ENCODE results near the gene HOXA3. TPM values are rescaled to one million over a fixed set of nuclear protein-coding genes. Genes with fewer than 3 reads are reported as not detected.

Gene HOXA3
- polyA plus RNA-seq, 2 of the 4 experiments (the other 2 are of a cell fraction), result 3.3 to 8.7 TPM

DNA sequence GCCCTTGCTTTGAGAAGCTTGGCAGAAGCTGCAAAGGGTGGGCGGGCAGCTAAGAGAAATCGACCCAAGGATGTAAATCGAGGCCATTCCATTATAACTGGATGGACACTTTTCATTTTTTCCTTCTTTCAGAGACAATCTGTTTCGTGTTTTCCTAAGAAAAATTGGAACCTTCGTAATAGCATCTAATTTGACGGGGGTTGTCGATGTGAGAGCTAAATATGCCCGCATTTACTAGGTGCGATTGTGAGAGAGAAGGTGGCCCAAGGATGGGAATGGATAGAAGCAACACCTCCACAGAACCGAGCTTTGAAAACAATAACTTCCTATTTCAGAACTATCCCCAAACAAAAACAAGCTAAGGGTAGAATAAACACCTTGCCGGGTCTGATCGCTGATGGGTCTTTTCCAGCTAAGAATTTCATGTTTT, 21.0 kb downstream of the HOXA3 start:
- Histone ChIP-seq H3K4me2 (peak overlapping the region; percentile 59), H3K4me1 (peaks cover 35% of the 10 kb centered on the region), H3K9me3 (no peaks in the 10 kb centered on the region), H3K4me3 (peak overlapping the region; percentile 54), H3K27ac (peak overlapping the region; percentile 74 to 95)
- POLR2A ChIA-PET, result interaction anchor here (1.1 to 2.2 kb wide), 6 partner anchors 9 to 267 kb away, joined by 3 to 13 read pairs (median 6); partner anchors contain the start of gene SKAP2
- no peak; a peak in 2 of 6 replicates for ATAC-seq
- TF ChIP-seq RFX5 (IDR thresholded peaks at IDR 0.05) (no peak), EP300 (IDR thresholded peaks at IDR 0.05) (no peak), ZC3H11A (IDR thresholded peaks at IDR 0.05) (no peak), HMGXB4 (CRISPR knock-in tag; IDR thresholded peaks at IDR 0.05; ENCODE audit: borderline replicate concordance) (no peak), MAFK (IDR thresholded peaks at IDR 0.05; ENCODE audit: partially characterized antibody) (no peak), ESRRA (IDR thresholded peaks at IDR 0.05; ENCODE audit: borderline replicate concordance, low read length) (no peak), TFCP2L1 (CRISPR knock-in tag; IDR thresholded peaks at IDR 0.05) (no peak), EHF (CRISPR knock-in tag; IDR thresholded peaks at IDR 0.05) (no peak), PHF8 (IDR thresholded peaks at IDR 0.05; ENCODE audit: borderline replicate concordance, low read depth) (no peak), CBX8 (IDR thresholded peaks at IDR 0.05) (no peak), RCOR1 (IDR thresholded peaks at IDR 0.05; ENCODE audit: low read depth, low read length) (no peak), USF2 (IDR thresholded peaks at IDR 0.05) (no peak)
- TF ChIP-seq, protein P1, sequence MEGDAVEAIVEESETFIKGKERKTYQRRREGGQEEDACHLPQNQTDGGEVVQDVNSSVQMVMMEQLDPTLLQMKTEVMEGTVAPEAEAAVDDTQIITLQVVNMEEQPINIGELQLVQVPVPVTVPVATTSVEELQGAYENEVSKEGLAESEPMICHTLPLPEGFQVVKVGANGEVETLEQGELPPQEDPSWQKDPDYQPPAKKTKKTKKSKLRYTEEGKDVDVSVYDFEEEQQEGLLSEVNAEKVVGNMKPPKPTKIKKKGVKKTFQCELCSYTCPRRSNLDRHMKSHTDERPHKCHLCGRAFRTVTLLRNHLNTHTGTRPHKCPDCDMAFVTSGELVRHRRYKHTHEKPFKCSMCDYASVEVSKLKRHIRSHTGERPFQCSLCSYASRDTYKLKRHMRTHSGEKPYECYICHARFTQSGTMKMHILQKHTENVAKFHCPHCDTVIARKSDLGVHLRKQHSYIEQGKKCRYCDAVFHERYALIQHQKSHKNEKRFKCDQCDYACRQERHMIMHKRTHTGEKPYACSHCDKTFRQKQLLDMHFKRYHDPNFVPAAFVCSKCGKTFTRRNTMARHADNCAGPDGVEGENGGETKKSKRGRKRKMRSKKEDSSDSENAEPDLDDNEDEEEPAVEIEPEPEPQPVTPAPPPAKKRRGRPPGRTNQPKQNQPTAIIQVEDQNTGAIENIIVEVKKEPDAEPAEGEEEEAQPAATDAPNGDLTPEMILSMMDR (IDR thresholded peaks at IDR 0.05), result no peak
- TF ChIP-seq, protein P2, sequence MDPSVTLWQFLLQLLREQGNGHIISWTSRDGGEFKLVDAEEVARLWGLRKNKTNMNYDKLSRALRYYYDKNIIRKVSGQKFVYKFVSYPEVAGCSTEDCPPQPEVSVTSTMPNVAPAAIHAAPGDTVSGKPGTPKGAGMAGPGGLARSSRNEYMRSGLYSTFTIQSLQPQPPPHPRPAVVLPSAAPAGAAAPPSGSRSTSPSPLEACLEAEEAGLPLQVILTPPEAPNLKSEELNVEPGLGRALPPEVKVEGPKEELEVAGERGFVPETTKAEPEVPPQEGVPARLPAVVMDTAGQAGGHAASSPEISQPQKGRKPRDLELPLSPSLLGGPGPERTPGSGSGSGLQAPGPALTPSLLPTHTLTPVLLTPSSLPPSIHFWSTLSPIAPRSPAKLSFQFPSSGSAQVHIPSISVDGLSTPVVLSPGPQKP (IDR thresholded peaks at IDR 0.05; ENCODE audit: low read depth, low read length), result no peak
- no peak for DNase-seq (ENCODE audit: low read depth in 1 of 2, low spot score in 1 of 2)
- WGBS (ENCODE audit: missing lambda C conversion rate), result 78% methylated on average over 12 of the region's 12 CpGs
- CTCF ChIA-PET, result interaction anchor here (0.6 to 3.8 kb wide), 12 partner anchors 9 to 452 kb away, joined by 3 to 22 read pairs (median 4); partner anchors contain the start of gene HOXA5
- FAIRE-seq, result no peak

GRCh38 chr7:27130540-27131389, 21.6 kb downstream of the HOXA3 start, which contains the start of gene HOXA4:
Gene HOXA4, minus strand, starts transcription at chr7:27130757. Its CDS starts 24 bp downstream, at chr7:27130733.
- DNase-seq (ENCODE audit: low read depth in 1 of 2, low spot score in 1 of 2) (peak in 1 of 2 experiments; percentile 84), FAIRE-seq (no peak), ATAC-seq (peak; percentile 87 to 88)
- Histone ChIP-seq H3K4me2 (peak within 1 kb of the TSS; percentile 63), H3K4me1 (peaks cover 31% of the 10 kb centered on the region), H3K27ac (peak within 1 kb of the TSS; percentile 82 to 95), H3K4me3 (peak within 1 kb of the TSS; percentile 54), H3K9me3 (no peaks in the 10 kb centered on the region)
- 56% methylated on average over 34 of the region's 67 CpGs for WGBS (ENCODE audit: missing lambda C conversion rate)
- CTCF ChIA-PET, result interaction anchor here (0.5 to 3.8 kb wide), 14 partner anchors 9 to 451 kb away, joined by 3 to 22 read pairs (median 3); partner anchors contain the start of gene HOXA5
- POLR2A ChIA-PET, result interaction anchor here (0.7 to 2.2 kb wide), 6 partner anchors 8 to 266 kb away, joined by 3 to 13 read pairs (median 5); partner anchors contain the start of gene SKAP2
- TF ChIP-seq KDM1A (IDR thresholded peaks at IDR 0.05; ENCODE audit: low read depth) (no peak), USF2 (IDR thresholded peaks at IDR 0.05) (peak; percentile 93), CBX8 (IDR thresholded peaks at IDR 0.05) (no peak), JUNB (IDR thresholded peaks at IDR 0.05) (no peak), CHD2 (IDR thresholded peaks at IDR 0.05; ENCODE audit: low read length, partially characterized antibody) (peak; percentile 74), HDAC2 (IDR thresholded peaks at IDR 0.05) (no peak), E2F6 (IDR thresholded peaks at IDR 0.05; ENCODE audit: borderline replicate concordance, low read depth) (peak; percentile 84), ZNF302 (CRISPR knock-in tag; IDR thresholded peaks at IDR 0.05) (no peak), POLR2A (IDR thresholded peaks at IDR 0.05; ENCODE audit: low read length) (peak; percentile 17; the same call in 1 of the 2 replicates), HOXB13 (CRISPR knock-in tag; IDR thresholded peaks at IDR 0.05; ENCODE audit: low read depth) (no peak), MAX (IDR thresholded peaks at IDR 0.05) (peak; percentile 56), RFX5 (IDR thresholded peaks at IDR 0.05) (no peak), BHLHE40 (IDR thresholded peaks at IDR 0.05; ENCODE audit: low read depth, low read length) (no peak), EHMT2 (IDR thresholded peaks at IDR 0.05; ENCODE audit: low read depth) (no peak), MYC (IDR thresholded peaks at IDR 0.05; ENCODE audit: borderline replicate concordance, low read length) (no peak), EHF (CRISPR knock-in tag; IDR thresholded peaks at IDR 0.05) (no peak)
- TF ChIP-seq, protein P3, sequence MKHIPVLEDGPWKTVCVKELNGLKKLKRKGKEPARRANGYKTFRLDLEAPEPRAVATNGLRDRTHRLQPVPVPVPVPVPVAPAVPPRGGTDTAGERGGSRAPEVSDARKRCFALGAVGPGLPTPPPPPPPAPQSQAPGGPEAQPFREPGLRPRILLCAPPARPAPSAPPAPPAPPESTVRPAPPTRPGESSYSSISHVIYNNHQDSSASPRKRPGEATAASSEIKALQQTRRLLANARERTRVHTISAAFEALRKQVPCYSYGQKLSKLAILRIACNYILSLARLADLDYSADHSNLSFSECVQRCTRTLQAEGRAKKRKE (CRISPR knock-in tag; IDR thresholded peaks at IDR 0.05; ENCODE audit: low read depth), result no peak
